Ectodermal cell (in vitro differentiated cells): ENCODE measurements around the gene COA6.

Source experiments
- H3K27ac ChIP-seq: 2 replicates; pipeline ENCODE4 v1.7.0; 2013; ENCODE audit warnings: mild to moderate bottlenecking, low read depth, low read length; ENCODE audit not compliant: insufficient read depth, poor library complexity, severe bottlenecking
- H3K27me3 ChIP-seq: 2 replicates; pipeline ENCODE4 v1.7.0; 2013; ENCODE audit warnings: mild to moderate bottlenecking, low read length; ENCODE audit not compliant: insufficient read depth, control insufficient read depth, poor library complexity, severe bottlenecking
- H3K36me3 ChIP-seq: one replicate; pipeline ENCODE4 v1.7.0; 2013; ENCODE audit warnings: low read length; ENCODE audit not compliant: control insufficient read depth, insufficient read depth
- H3K4me1 ChIP-seq: one replicate; pipeline ENCODE4 v1.7.0; 2013; ENCODE audit warnings: low read length; ENCODE audit not compliant: control insufficient read depth, insufficient read depth
- H3K4me3 ChIP-seq: 2 replicates; pipeline ENCODE4 v1.7.0; 2013; ENCODE audit warnings: low read depth, low read length, control low read depth; ENCODE audit not compliant: insufficient read depth
- H3K9me3 ChIP-seq: 2 replicates; pipeline ENCODE4 v1.7.0; 2013; ENCODE audit warnings: mild to moderate bottlenecking, low read length, moderate library complexity; ENCODE audit not compliant: control insufficient read depth
- WGBS, 2 experiments: methylation state at CpG; one replicate each; pipeline ENCODE4 v1.1.7; 2013; ENCODE audit warnings: missing lambda C conversion rate in 2 of 2; 5-methylcytosine and 5-hydroxymethylcytosine counted together

The COA6 gene

GRCh38 chr1:234433563-234434285, 60.5 kb downstream of the COA6 start:
- no peak overlapping the region for H3K4me3 ChIP-seq
- H3K4me1 ChIP-seq: no peaks in the 10 kb centered on the region
- H3K27me3 ChIP-seq: no peaks in the 10 kb centered on the region
- no peaks in the 10 kb centered on the region for H3K9me3 ChIP-seq
- H3K27ac ChIP-seq: no peak overlapping the region
- H3K36me3 ChIP-seq: peaks cover 11% of the 10 kb centered on the region
- WGBS, 2 experiments: 85 to 93% methylated on average over 1 of the region's 1 CpG
